ENCODE data around the gene OR1N2. TPM values are rescaled to one million over a fixed set of nuclear protein-coding genes. Genes with fewer than 3 reads are reported as not detected.
"Not testable (repeated sequence)": the region's sequence is repeated elsewhere in the genome, so short reads cannot be mapped to it uniquely, and the experiment has no call there.

The OR1N2 gene
- total RNA-seq, 4 donors from 2014 or later = not detected

DNA sequence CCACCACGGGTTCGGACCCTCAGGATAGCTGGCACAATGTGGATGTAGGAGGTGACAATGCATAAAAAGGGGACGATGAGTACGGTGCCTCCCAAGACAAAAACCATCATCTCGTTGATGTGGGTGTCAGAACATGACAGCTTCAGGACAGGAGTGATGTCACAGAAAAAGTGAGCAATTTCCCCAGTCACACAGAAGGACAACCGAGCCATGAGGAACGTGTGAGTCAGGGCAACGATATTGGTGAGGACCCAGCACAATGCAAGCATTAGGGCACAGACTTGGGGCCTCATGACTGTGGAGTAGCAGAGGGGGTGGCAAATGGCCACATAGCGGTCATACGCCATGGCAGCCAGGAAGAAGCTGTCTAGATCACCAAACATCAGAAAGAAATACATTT is 26.3 kb upstream of the OR1N2 start:
- TF ChIP-seq, protein P1, sequence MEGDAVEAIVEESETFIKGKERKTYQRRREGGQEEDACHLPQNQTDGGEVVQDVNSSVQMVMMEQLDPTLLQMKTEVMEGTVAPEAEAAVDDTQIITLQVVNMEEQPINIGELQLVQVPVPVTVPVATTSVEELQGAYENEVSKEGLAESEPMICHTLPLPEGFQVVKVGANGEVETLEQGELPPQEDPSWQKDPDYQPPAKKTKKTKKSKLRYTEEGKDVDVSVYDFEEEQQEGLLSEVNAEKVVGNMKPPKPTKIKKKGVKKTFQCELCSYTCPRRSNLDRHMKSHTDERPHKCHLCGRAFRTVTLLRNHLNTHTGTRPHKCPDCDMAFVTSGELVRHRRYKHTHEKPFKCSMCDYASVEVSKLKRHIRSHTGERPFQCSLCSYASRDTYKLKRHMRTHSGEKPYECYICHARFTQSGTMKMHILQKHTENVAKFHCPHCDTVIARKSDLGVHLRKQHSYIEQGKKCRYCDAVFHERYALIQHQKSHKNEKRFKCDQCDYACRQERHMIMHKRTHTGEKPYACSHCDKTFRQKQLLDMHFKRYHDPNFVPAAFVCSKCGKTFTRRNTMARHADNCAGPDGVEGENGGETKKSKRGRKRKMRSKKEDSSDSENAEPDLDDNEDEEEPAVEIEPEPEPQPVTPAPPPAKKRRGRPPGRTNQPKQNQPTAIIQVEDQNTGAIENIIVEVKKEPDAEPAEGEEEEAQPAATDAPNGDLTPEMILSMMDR (IDR thresholded peaks at IDR 0.05) = no peak
- no peak for TF ChIP-seq POLR2A (IDR thresholded peaks at IDR 0.05)
- intact Hi-C loops (cut with DNase I; ENCODE audit: low total_unique reads) = no loop called here
- no peaks in the 10 kb centered on the region for H3K27me3 ChIP-seq

DNA sequence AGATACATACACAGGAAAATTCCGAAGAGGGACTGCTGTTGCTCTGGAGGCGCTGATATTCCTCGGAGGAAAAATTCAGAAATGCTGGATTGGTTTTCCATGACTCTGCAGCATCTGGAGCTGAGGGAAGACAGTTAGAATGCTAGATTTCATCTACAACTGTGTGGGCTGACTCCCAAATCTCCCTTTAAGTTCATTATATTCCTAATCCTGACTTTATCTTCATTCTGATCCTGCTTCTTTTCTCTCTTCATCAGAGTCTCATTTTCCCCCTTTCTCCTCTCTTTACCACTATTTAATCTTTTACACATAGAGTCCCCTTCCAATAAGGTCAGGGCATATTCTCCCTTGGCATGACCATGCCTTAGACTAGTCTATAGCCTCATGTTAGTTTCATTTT is 25.7 kb upstream of the OR1N2 start, which contains the start of gene OR1N1:
Gene OR1N1, minus strand, starts transcription at position 101 of the 400 bp plus-strand sequence. Its CDS starts 0 bp downstream, at position 101.
- intact Hi-C loops (cut with DNase I; ENCODE audit: low total_unique reads) = no loop called here
- no peak within 1 kb of the TSS for H3K27ac ChIP-seq
- no peaks in the 10 kb centered on the region for H3K4me1 ChIP-seq
- TF ChIP-seq POLR2A (IDR thresholded peaks at IDR 0.05) = no peak
- TF ChIP-seq, protein P1 (IDR thresholded peaks at IDR 0.05) = no peak
- H3K27me3 ChIP-seq = no peaks in the 10 kb centered on the region
- H3K4me3 ChIP-seq = no peak within 1 kb of the TSS
- DNase-seq = no peak
- no peaks in the 10 kb centered on the region for H3K36me3 ChIP-seq
- H3K9me3 ChIP-seq = no peaks in the 10 kb centered on the region

More for the DNA sequence above, 26.3 kb upstream of the OR1N2 start:
- Histone ChIP-seq H3K9me3 (no peaks in the 10 kb centered on the region), H3K4me1 (no peaks in the 10 kb centered on the region), H3K36me3 (no peaks in the 10 kb centered on the region), H3K27ac (no peak overlapping the region), H3K4me3 (no peak overlapping the region)
- DNase-seq = no peak

DNA sequence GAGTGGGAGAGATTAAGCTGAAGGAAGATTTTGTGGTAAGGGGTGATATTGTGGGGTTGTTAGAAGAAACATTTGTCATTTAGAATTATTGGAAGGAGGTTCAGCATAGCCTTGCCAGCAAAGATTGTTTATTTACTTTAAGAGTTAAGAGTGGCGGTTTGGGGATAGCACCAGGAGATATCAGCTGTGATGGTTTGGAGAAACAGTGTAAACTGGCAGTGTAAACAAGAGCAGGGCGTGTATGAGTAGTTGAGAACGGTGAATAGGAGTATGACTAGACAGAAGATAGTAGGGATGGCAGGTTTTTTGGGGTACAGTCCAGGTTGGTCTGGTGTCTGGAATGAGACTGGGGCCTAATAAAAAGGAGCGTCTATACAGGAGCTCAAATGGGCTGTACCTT is 21.8 kb upstream of the OR1N2 start:
- DNase-seq; H3K36me3 ChIP-seq; H3K27ac ChIP-seq; H3K4me3 ChIP-seq; H3K9me3 ChIP-seq; intact Hi-C loops (cut with DNase I; ENCODE audit: low total_unique reads); H3K4me1 ChIP-seq; H3K27me3 ChIP-seq: not testable (repeated sequence)

DNA sequence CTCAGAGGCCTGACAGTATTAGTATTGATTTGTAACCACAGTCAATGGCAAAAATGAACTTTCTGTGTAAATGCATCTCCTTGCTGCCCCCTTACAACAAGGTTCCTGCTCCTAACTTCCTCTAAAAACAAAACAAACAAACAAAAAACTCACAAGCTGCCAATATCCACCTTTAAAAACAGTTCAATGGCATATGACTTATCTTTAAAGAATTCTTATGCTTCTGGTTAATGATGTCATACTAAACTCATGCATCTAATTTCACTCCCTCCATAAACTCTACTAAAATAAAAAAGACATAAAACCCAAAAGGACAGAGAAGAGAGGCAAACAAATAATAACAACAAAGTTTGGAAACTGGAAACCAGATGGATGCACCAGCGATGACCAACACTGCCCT is 16.8 kb upstream of the OR1N2 start:
- H3K4me1 ChIP-seq = no peaks in the 10 kb centered on the region
- H3K36me3 ChIP-seq = no peaks in the 10 kb centered on the region
- H3K27ac ChIP-seq = no peak overlapping the region
- TF ChIP-seq, protein P1 (IDR thresholded peaks at IDR 0.05) = no peak
- no peak for TF ChIP-seq POLR2A (IDR thresholded peaks at IDR 0.05)
- H3K4me3 ChIP-seq = no peak overlapping the region
- no peaks in the 10 kb centered on the region for H3K27me3 ChIP-seq
- H3K9me3 ChIP-seq = peaks cover 0 to 6% of the 10 kb centered on the region in 2 donors
- DNase-seq = no peak
- intact Hi-C loops (cut with DNase I; ENCODE audit: low total_unique reads) = no loop called here

DNA sequence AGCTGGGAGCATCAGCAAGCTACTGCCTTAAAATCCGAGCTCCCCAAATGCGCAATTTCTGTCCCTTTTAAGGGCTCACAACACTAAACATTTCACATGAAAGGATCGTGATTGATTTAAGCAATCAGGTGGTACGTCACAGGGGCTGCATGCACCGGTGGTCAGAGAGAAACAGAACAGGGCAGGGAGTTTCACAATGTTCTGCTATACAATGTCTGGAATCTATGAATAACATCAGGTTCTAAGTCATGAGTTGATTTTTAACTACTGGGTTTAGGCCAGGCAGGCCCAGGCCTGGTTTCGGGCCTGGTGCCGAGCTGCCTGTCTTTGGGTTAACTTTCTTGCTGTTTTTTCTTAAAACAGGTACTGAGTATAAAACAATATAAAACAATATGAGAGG is 15.8 kb upstream of the OR1N2 start:
- H3K9me3 ChIP-seq; H3K27ac ChIP-seq; intact Hi-C loops (cut with DNase I; ENCODE audit: low total_unique reads); H3K4me1 ChIP-seq; H3K27me3 ChIP-seq; H3K36me3 ChIP-seq; H3K4me3 ChIP-seq; DNase-seq: not testable (repeated sequence)

DNA sequence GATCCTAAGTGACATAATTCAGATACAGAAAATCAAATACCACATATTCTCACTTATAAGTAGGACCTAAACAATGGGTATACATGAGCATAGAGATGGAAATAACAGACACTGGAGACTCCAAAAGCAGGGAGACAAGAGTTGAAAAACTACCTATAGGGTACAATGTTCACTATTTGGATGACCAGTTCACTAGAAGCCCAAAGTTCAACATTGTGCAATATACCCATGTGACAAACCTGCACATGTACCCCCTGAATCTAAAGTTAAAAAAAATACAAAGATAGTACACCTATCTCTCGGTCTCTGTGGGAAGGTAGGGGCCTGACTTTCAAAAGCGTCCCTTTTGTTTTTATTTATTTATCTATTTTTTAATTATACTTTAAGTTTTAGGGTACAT is 14.2 kb upstream of the OR1N2 start:
- Histone ChIP-seq H3K27ac (no peak overlapping the region), H3K9me3 (peaks cover 0 to 6% of the 10 kb centered on the region in 2 donors), H3K36me3 (no peaks in the 10 kb centered on the region), H3K4me1 (no peaks in the 10 kb centered on the region), H3K27me3 (no peaks in the 10 kb centered on the region), H3K4me3 (no peak overlapping the region)
- TF ChIP-seq, protein P1 (IDR thresholded peaks at IDR 0.05) = no peak
- intact Hi-C loops (cut with DNase I; ENCODE audit: low total_unique reads) = no loop called here
- DNase-seq = no peak
